Neuronal stem cell (in vitro differentiated cells): ENCODE data around the gene ZNF175.

Experiments used
- DNase-seq: peaks from one replicate; pipeline ENCODE4 v3.0.0-alpha.2; 2013; ENCODE audit warnings: low spot score
- H2AFZ ChIP-seq: one replicate; pipeline ENCODE4 v1.6.1; 2013; ENCODE audit warnings: mild to moderate bottlenecking, low read length, inconsistent platforms
- H2AK5ac ChIP-seq: 2 replicates; pipeline ENCODE4 v1.6.1; 2013; ENCODE audit warnings: low read depth, mild to moderate bottlenecking, inconsistent platforms, low read length, moderate library complexity, mixed read lengths
- H2BK120ac ChIP-seq: 2 replicates; pipeline ENCODE4 v1.6.1; 2013; ENCODE audit warnings: low read depth, mild to moderate bottlenecking, inconsistent platforms, low read length, moderate library complexity, mixed read lengths
- H2BK12ac ChIP-seq: one replicate; pipeline ENCODE4 v1.6.1; 2013; ENCODE audit warnings: low read length, inconsistent platforms
- H2BK15ac ChIP-seq: 2 replicates; pipeline ENCODE4 v1.6.1; 2013; ENCODE audit warnings: mild to moderate bottlenecking, low read length, inconsistent platforms, mixed read lengths
- H2BK5ac ChIP-seq: one replicate; pipeline ENCODE4 v1.6.1; 2013; ENCODE audit warnings: inconsistent platforms, mild to moderate bottlenecking, low read length, moderate library complexity
- H3K14ac ChIP-seq: one replicate; pipeline ENCODE4 v1.6.1; 2013; ENCODE audit warnings: low read length, inconsistent platforms
- H3K18ac ChIP-seq: 2 replicates; pipeline ENCODE4 v1.6.1; 2013; ENCODE audit warnings: low read length, inconsistent platforms
- H3K23ac ChIP-seq: 2 replicates; pipeline ENCODE4 v1.6.1; 2013; ENCODE audit warnings: low read depth, mild to moderate bottlenecking, mixed read lengths, low read length, inconsistent platforms; ENCODE audit not compliant: poor library complexity
- H3K27ac ChIP-seq: replicated peaks from 3 replicates; pipeline ENCODE4 v1.5.1; 2013; ENCODE audit warnings: low read length, inconsistent platforms
- H3K27me3 ChIP-seq, 3 experiments: 2 replicates each; pipeline ENCODE4 v1.6.1; 2013; ENCODE audit warnings: low read length in 3 of 3, mild to moderate bottlenecking in 2 of 3, inconsistent platforms in 1 of 3, low read depth in 1 of 3, mixed read lengths in 1 of 3, moderate library complexity in 1 of 3; ENCODE audit not compliant: control insufficient read depth in 3 of 3, insufficient read depth in 3 of 3
- H3K36me3 ChIP-seq, 2 donors: replicated peaks in 1 of 2; 2 replicates each; pipeline ENCODE4 v1.6.1; 2013; ENCODE audit warnings: low read length in 2 of 2; ENCODE audit not compliant: control insufficient read depth in 2 of 2, insufficient read depth in 2 of 2
- H3K4ac ChIP-seq: 2 replicates; pipeline ENCODE4 v1.6.1; 2013; ENCODE audit warnings: inconsistent platforms, mild to moderate bottlenecking, low read length, moderate library complexity
- H3K4me1 ChIP-seq, 2 donors: 1 replicate in 1 of 2; 2 replicates in 1 of 2; pipeline ENCODE4 v1.6.1; 2013; ENCODE audit warnings: low read length in 2 of 2, low read depth in 1 of 2; ENCODE audit not compliant: control insufficient read depth in 2 of 2, insufficient read depth in 1 of 2
- H3K4me2 ChIP-seq: one replicate; pipeline ENCODE4 v1.6.1; 2013; ENCODE audit warnings: mild to moderate bottlenecking, low read length, inconsistent platforms; ENCODE audit not compliant: insufficient read depth, poor library complexity, severe bottlenecking
- H3K4me3 ChIP-seq, 2 donors: 2 replicates each; pipeline ENCODE4 v1.5.1; 2013; ENCODE audit warnings: low read length in 2 of 2, mild to moderate bottlenecking in 2 of 2, inconsistent platforms in 1 of 2, moderate library complexity in 1 of 2
- H3K79me1 ChIP-seq: one replicate; pipeline ENCODE4 v1.6.1; 2013; ENCODE audit warnings: low read depth, mild to moderate bottlenecking, inconsistent platforms, low read length, moderate library complexity
- H3K9ac ChIP-seq: one replicate; pipeline ENCODE4 v1.6.1; 2013; ENCODE audit warnings: mild to moderate bottlenecking, low read depth, low read length, inconsistent platforms; ENCODE audit not compliant: poor library complexity
- H3K9me3 ChIP-seq, 2 donors: replicated peaks in 1 of 2; 2 replicates each; pipeline versions ENCODE3 to v1.6.1; 2013; ENCODE audit warnings: low read length in 2 of 2, mild to moderate bottlenecking in 2 of 2, inconsistent platforms in 1 of 2, low read depth in 1 of 2, mixed read lengths in 1 of 2, moderate library complexity in 1 of 2; ENCODE audit not compliant: control insufficient read depth in 2 of 2, insufficient read depth in 1 of 2
- H4K8ac ChIP-seq: one replicate; pipeline ENCODE4 v1.6.1; 2013; ENCODE audit warnings: low read depth, mild to moderate bottlenecking, inconsistent platforms, low read length, moderate library complexity
- H4K91ac ChIP-seq: one replicate; pipeline ENCODE4 v1.6.1; 2013; ENCODE audit warnings: low read length, low read depth, mild to moderate bottlenecking, inconsistent platforms; ENCODE audit not compliant: poor library complexity
- WGBS, 2 donors: extraction: QIAGEN DNeasy Blood & Tissue Kit; methylation state at CpG; one replicate each; pipeline ENCODE4 v1.1.7; 2013; ENCODE audit warnings: missing lambda C conversion rate in 2 of 2, mixed read lengths in 1 of 2; ENCODE audit not compliant: insufficient read length in 2 of 2, insufficient replicate concordance in 1 of 2; ENCODE audit errors: extremely low coverage in 2 of 2; 5-methylcytosine and 5-hydroxymethylcytosine counted together

Gene ZNF175

GRCh38 chr19:51525651-51526050, 45.4 kb upstream of the ZNF175 start:
- Histone ChIP-seq H2AK5ac (no peak overlapping the region), H4K8ac (no peak overlapping the region), H3K4me3 (peak overlapping the region in 1 of 2 donors; percentile 36), H2AFZ (no peak overlapping the region), H3K4me2 (no peak overlapping the region), H3K14ac (no peak overlapping the region), H3K9ac (no peak overlapping the region), H3K79me1 (no peaks in the 10 kb centered on the region), H3K36me3 (no peaks in the 10 kb centered on the region), H2BK5ac (no peak overlapping the region), H2BK120ac (no peak overlapping the region), H3K9me3 (peaks cover 0 to 22% of the 10 kb centered on the region in 2 donors), H3K4me1 (no peaks in the 10 kb centered on the region), H3K23ac (no peak overlapping the region), H3K4ac (no peak overlapping the region), H3K27me3 (peaks cover 0 to 14% (median 0%) of the 10 kb centered on the region in 3 experiments), H3K18ac (no peak overlapping the region), H2BK12ac (no peak overlapping the region), H2BK15ac (no peak overlapping the region), H3K27ac (no peak overlapping the region), H4K91ac (no peak overlapping the region)
- DNase-seq, result no peak
- WGBS, 2 donors, result no CpG with 5 or more reads among the region's 4 CpGs

GRCh38 chr19:51529301-51529700, 41.8 kb upstream of the ZNF175 start:
- peaks cover 0 to 35% (median 0%) of the 10 kb centered on the region in 3 experiments for H3K27me3 ChIP-seq
- no peak overlapping the region for H3K27ac ChIP-seq
- H2BK12ac ChIP-seq, result no peak overlapping the region
- H3K9ac ChIP-seq, result no peak overlapping the region
- H2BK5ac ChIP-seq, result no peak overlapping the region
- H3K23ac ChIP-seq, result no peak overlapping the region
- no peaks in the 10 kb centered on the region for H3K36me3 ChIP-seq
- H3K79me1 ChIP-seq, result no peaks in the 10 kb centered on the region
- no peak overlapping the region for H3K4me3 ChIP-seq
- H4K91ac ChIP-seq, result no peak overlapping the region
- no peak overlapping the region for H4K8ac ChIP-seq
- no peak overlapping the region for H3K4ac ChIP-seq
- WGBS, 2 donors, result no CpG with 5 or more reads among the region's 2 CpGs
- H3K4me1 ChIP-seq, result no peaks in the 10 kb centered on the region
- H3K4me2 ChIP-seq, result no peak overlapping the region
- peaks cover 0 to 17% of the 10 kb centered on the region in 2 donors for H3K9me3 ChIP-seq
- no peak overlapping the region for H3K14ac ChIP-seq
- H2BK15ac ChIP-seq, result no peak overlapping the region
- no peak overlapping the region for H2BK120ac ChIP-seq
- no peak for DNase-seq
- no peak overlapping the region for H3K18ac ChIP-seq
- no peak overlapping the region for H2AFZ ChIP-seq
- no peak overlapping the region for H2AK5ac ChIP-seq

- Histone ChIP-seq H3K4me2 (no peak overlapping the region), H3K4ac (no peak overlapping the region), H3K27me3 (peaks cover 0 to 36% (median 0%) of the 10 kb centered on the region in 3 experiments), H3K18ac (no peak overlapping the region), H2BK5ac (no peak overlapping the region), H4K8ac (no peak overlapping the region), H2AK5ac (no peak overlapping the region), H2BK12ac (no peak overlapping the region), H3K9me3 (peaks cover 0 to 14% of the 10 kb centered on the region in 2 donors), H3K79me1 (no peaks in the 10 kb centered on the region), H3K4me3 (peak overlapping the region in 1 of 2 donors; percentile 31), H4K91ac (no peak overlapping the region), H3K4me1 (no peaks in the 10 kb centered on the region), H2AFZ (no peak overlapping the region), H3K36me3 (no peaks in the 10 kb centered on the region), H3K9ac (no peak overlapping the region), H3K23ac (no peak overlapping the region), H3K27ac (no peak overlapping the region), H2BK15ac (no peak overlapping the region), H2BK120ac (no peak overlapping the region), H3K14ac (no peak overlapping the region)
- WGBS, 2 donors, result no CpG with 5 or more reads among the region's 8 CpGs
- DNase-seq, result no peak
These were observed 40.5 kb upstream of the ZNF175 start for GRCh38 chr19:51530616-51531015.

DNA sequence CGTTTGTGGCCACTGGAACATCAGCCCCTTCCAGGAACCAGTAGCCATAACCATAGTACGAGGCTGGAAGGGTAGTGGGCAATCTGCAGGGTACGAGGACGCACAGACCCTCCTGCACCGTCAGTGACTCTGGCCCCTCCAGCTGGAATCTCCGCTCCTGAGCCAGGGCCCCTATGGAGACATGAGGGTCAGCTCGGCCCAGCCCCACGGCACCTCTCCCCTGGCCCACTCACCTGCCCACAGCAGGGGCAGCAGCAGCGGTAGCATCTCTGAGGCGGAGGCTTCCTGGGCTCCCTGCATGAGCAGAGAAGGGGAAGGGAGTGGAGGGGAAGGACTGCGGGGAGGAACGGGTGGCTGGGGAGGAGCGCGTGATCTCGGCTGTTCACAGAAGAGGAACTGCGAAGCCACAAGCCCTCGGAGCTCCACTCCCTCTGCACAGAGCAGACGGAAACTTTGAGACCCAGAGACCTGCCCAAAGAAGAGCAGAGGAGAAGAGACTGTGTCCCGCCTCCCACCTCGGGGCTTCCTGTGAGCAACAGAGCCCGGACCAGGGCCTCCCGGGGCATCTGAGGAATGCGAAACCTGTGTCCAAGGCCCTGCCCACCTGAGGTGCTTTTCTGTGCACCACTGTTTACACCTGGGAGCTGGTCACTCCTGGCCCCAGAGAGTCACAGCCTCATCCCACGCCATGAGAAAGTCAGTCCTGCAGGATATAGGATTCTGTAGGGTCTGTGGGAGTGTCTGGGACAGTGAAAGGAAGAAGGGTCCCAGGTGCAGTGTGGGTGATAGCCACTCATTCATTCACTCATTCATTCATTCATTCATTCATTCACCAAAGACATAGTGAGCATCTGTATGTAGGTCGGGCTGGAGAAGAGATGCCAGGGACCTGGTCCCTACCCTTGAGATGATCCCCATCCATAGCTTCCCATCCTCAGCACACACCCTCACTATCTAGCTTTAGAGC, 39.5 kb upstream of the ZNF175 start, which contains the start of gene SIGLEC6:
SIGLEC6 (minus strand) TSS at position 322 of the 967 bp plus-strand sequence; CDS start at position 300, 22 bp downstream.
- H3K4me3 ChIP-seq, result peak within 1 kb of the TSS in 1 of 2 donors; percentile 31
- peaks cover 0 to 33% (median 0%) of the 10 kb centered on the region in 3 experiments for H3K27me3 ChIP-seq
- peak within 1 kb of the TSS; percentile 63 for H3K14ac ChIP-seq

More for the DNA sequence above, 39.5 kb upstream of the ZNF175 start, which contains the start of gene SIGLEC6:
- H3K9ac ChIP-seq, result no peak within 1 kb of the TSS
- H3K18ac ChIP-seq, result no peak within 1 kb of the TSS
- H2BK12ac ChIP-seq, result no peak within 1 kb of the TSS
- DNase-seq, result no peak
- H2BK15ac ChIP-seq, result no peak within 1 kb of the TSS
- no peak within 1 kb of the TSS for H3K4me2 ChIP-seq
- no peaks in the 10 kb centered on the region for H3K36me3 ChIP-seq
- no CpG with 5 or more reads among the region's 25 CpGs for WGBS, 2 donors
- H3K9me3 ChIP-seq, result peaks cover 0 to 12% of the 10 kb centered on the region in 2 donors
- no peak within 1 kb of the TSS for H2AK5ac ChIP-seq
- no peak within 1 kb of the TSS for H3K27ac ChIP-seq
- no peak within 1 kb of the TSS for H2BK120ac ChIP-seq
- H3K4me1 ChIP-seq, result no peaks in the 10 kb centered on the region
- H3K79me1 ChIP-seq, result no peaks in the 10 kb centered on the region
- H4K91ac ChIP-seq, result no peak within 1 kb of the TSS
- no peak within 1 kb of the TSS for H2BK5ac ChIP-seq
- peak within 1 kb of the TSS; percentile 22 for H2AFZ ChIP-seq
- no peak within 1 kb of the TSS for H3K23ac ChIP-seq
- H4K8ac ChIP-seq, result no peak within 1 kb of the TSS
- H3K4ac ChIP-seq, result no peak within 1 kb of the TSS
